Keratinocyte (primary cell): ENCODE measurements around the gene NT5C. TPM values are rescaled to one million over a fixed set of nuclear protein-coding genes. Genes with fewer than 3 reads are reported as not detected.

Experiments
- DNase-seq: peaks from one replicate; pipeline ENCODE4 v3.0.0-alpha.2; 2011; ENCODE audit warnings: low read depth, missing footprints, low spot score
- FAIRE-seq: peaks from 2 replicates; lab custom pipeline; 2011; peaks lifted over from hg19 to GRCh38; lab: Jason Lieb, UNC
- H2AFZ ChIP-seq: 2 replicates; pipeline ENCODE4 v1.6.0; 2012; ENCODE audit warnings: low read length, control low read depth, inconsistent platforms; ENCODE audit not compliant: control insufficient read depth
- H3K27ac ChIP-seq: 2 replicates; pipeline ENCODE4 v1.5.1; 2011; ENCODE audit warnings: low read length; ENCODE audit not compliant: control insufficient read depth, insufficient read depth
- H3K27me3 ChIP-seq: 3 replicates; pipeline ENCODE4 v1.6.0; 2011; ENCODE audit warnings: low read length; ENCODE audit not compliant: control insufficient read depth, insufficient read depth; ENCODE audit errors: extremely low read depth
- H3K36me3 ChIP-seq, 2 experiments: 2 replicates in 1 of 2; 3 replicates in 1 of 2; pipeline ENCODE4 v1.5.1; 2011; ENCODE audit warnings: low read length in 2 of 2, mild to moderate bottlenecking in 1 of 2; ENCODE audit not compliant: control insufficient read depth in 2 of 2, insufficient read depth in 2 of 2; ENCODE audit errors: extremely low read depth in 1 of 2
- H3K4me1 ChIP-seq: 3 replicates; pipeline ENCODE4 v1.5.1; 2011; ENCODE audit warnings: low read length; ENCODE audit not compliant: control insufficient read depth, insufficient read depth; ENCODE audit errors: extremely low read depth
- H3K4me2 ChIP-seq: 3 replicates; pipeline ENCODE4 v1.6.0; 2011; ENCODE audit warnings: low read depth, low read length; ENCODE audit not compliant: control insufficient read depth, insufficient read depth; ENCODE audit errors: extremely low read depth
- H3K4me3 ChIP-seq, 3 experiments: fragments of 200-600 bp in 1 of 3; sonication (generic) in 1 of 3; 2 replicates in 2 of 3; 3 replicates in 1 of 3; pipeline ENCODE4 v1.5.1; 2011 to 2016; ENCODE audit warnings: low read length in 3 of 3, mild to moderate bottlenecking in 3 of 3, control low read depth in 2 of 3, inconsistent platforms in 1 of 3, low read depth in 1 of 3, mixed read lengths in 1 of 3, mixed run types in 1 of 3, moderate library complexity in 1 of 3; ENCODE audit not compliant: control insufficient read depth in 2 of 3, insufficient read depth in 2 of 3; ENCODE audit errors: extremely low read depth in 1 of 3
- H3K79me2 ChIP-seq: 2 replicates; pipeline ENCODE4 v1.6.0; 2012; ENCODE audit warnings: low read length; ENCODE audit not compliant: control insufficient read depth, insufficient read depth
- H3K9ac ChIP-seq: 3 replicates; pipeline ENCODE4 v1.6.0; 2011; ENCODE audit warnings: low read length; ENCODE audit not compliant: control insufficient read depth, insufficient read depth; ENCODE audit errors: extremely low read depth
- H3K9me1 ChIP-seq: 3 replicates; pipeline ENCODE4 v1.6.0; 2011; ENCODE audit warnings: low read length; ENCODE audit not compliant: control insufficient read depth, insufficient read depth; ENCODE audit errors: extremely low read depth
- H3K9me3 ChIP-seq: 2 replicates; pipeline ENCODE4 v1.5.1; 2012; ENCODE audit warnings: low read depth, low read length; ENCODE audit not compliant: control insufficient read depth
- H4K20me1 ChIP-seq: 3 replicates; pipeline ENCODE4 v1.6.0; 2011; ENCODE audit warnings: low read length; ENCODE audit not compliant: control insufficient read depth, insufficient read depth; ENCODE audit errors: extremely low read depth
- CTCF ChIP-seq, 3 experiments: IDR thresholded peaks in 1 of 3; conservative IDR thresholded peaks in 1 of 3; optimal IDR thresholded peaks in 1 of 3; 2 replicates in 2 of 3; 3 replicates in 1 of 3; pipeline versions ENCODE3 to v1.5.1; 2011; ENCODE audit warnings: low read length in 3 of 3, mild to moderate bottlenecking in 3 of 3, moderate library complexity in 2 of 3, control low read depth in 1 of 3, inconsistent platforms in 1 of 3; ENCODE audit not compliant: insufficient read depth in 2 of 3; ENCODE audit errors: extremely low read depth in 1 of 3
- EZH2 ChIP-seq: IDR thresholded peaks from one replicate; pipeline ENCODE4 v1.6.1; 2012; ENCODE audit warnings: inconsistent platforms, mild to moderate bottlenecking, low read length, moderate library complexity
- dilution Hi-C: fragments of 300-500 bp; cut with MboI; formaldehyde crosslinking; loops from one replicate; pipeline ENCODE4 v1.7.0; 2020; ENCODE audit warnings: low sequenced_read_pairs; ENCODE audit not compliant: extremely low pct_ligation_motif_present
- polyA plus RNA-seq, 5 experiments: library from polyadenylated mRNA; depleted of rRNA in 3 of 5; stranded (reverse) in 3 of 5; stranded (forward) in 1 of 5; unstranded in 1 of 5; fragments of >200 nt; gene quantifications; 1 replicate in 1 of 5; 2 replicates in 3 of 5; 3 replicates in 1 of 5; pipeline versions ENCODE4 v1.2.1 to v1.2.3, GENCODE V29; 2011 to 2012; ENCODE audit warnings: missing spikeins in 2 of 5, low read depth in 1 of 5, low replicate concordance in 1 of 5

NT5C gene
- polyA plus RNA-seq, 1 donor (not counting 4 experiments of a cell fraction or from before 2014, with no cell fraction given), result 29.9 TPM

GRCh38 chr17:75152523-75152921 is 21.0 kb upstream of the NT5C start:
- Histone ChIP-seq H3K9ac (peak overlapping the region; percentile 92), H3K79me2 (peaks cover 66% of the 10 kb centered on the region), H3K9me3 (no peaks in the 10 kb centered on the region), H3K9me1 (peaks cover 4% of the 10 kb centered on the region), H3K27ac (peak overlapping the region; percentile 73), H4K20me1 (peaks cover 13% of the 10 kb centered on the region), H3K36me3 (peaks cover 5 to 13% of the 10 kb centered on the region in 2 experiments), H3K4me2 (peak overlapping the region; percentile 100), H2AFZ (no peak overlapping the region), H3K4me3 (peak overlapping the region; percentile 84 to 99 (median 88)), H3K27me3 (no peaks in the 10 kb centered on the region), H3K4me1 (peaks cover 25% of the 10 kb centered on the region)
- dilution Hi-C loops, result no loop called here
- TF ChIP-seq CTCF (optimal IDR thresholded peaks at IDR 0.05 in 1 of 3, IDR thresholded peaks at IDR 0.05 in 1 of 3, conservative IDR thresholded peaks at IDR 0.05 in 1 of 3; ENCODE audit: extremely low read depth in 1 of 3, insufficient read depth in 2 of 3, low read length in 3 of 3) (no peak), EZH2 (no peak)
- FAIRE-seq (no peak), DNase-seq (no peak)

GRCh38 chr17:75151930-75152329 is 20.4 kb upstream of the NT5C start:
- FAIRE-seq (no peak), DNase-seq (no peak)
- H3K9ac ChIP-seq, result peak overlapping the region; percentile 2
- dilution Hi-C loops, result no loop called here
- H3K9me3 ChIP-seq, result no peaks in the 10 kb centered on the region
- H3K4me2 ChIP-seq, result peak overlapping the region; percentile 100
- H2AFZ ChIP-seq, result no peak overlapping the region
- no peak overlapping the region for H3K27ac ChIP-seq
- peak overlapping the region in 1 of 3 experiments; percentile 84 for H3K4me3 ChIP-seq
- H4K20me1 ChIP-seq, result peaks cover 13% of the 10 kb centered on the region
- TF ChIP-seq CTCF (optimal IDR thresholded peaks at IDR 0.05 in 1 of 3, IDR thresholded peaks at IDR 0.05 in 1 of 3, conservative IDR thresholded peaks at IDR 0.05 in 1 of 3; ENCODE audit: extremely low read depth in 1 of 3, insufficient read depth in 2 of 3, low read length in 3 of 3), result no peak
- no peak for TF ChIP-seq EZH2
- peaks cover 10 to 16% of the 10 kb centered on the region in 2 experiments for H3K36me3 ChIP-seq
- H3K79me2 ChIP-seq, result peaks cover 69% of the 10 kb centered on the region
- no peaks in the 10 kb centered on the region for H3K27me3 ChIP-seq
- H3K4me1 ChIP-seq, result peaks cover 25% of the 10 kb centered on the region
- peaks cover 4% of the 10 kb centered on the region for H3K9me1 ChIP-seq
